Pancreas (tissue), 10 donors: ENCODE measurements around the gene POFUT2. TPM values are rescaled to one million over a fixed set of nuclear protein-coding genes. Genes with fewer than 3 reads are reported as not detected.

Experiments
- ATAC-seq, 4 donors: fragments of 200-7000 bp; cut with Tn5 transposase; one replicate each; pipeline versions ENCODE4 v1.8.0 to v1.9.1; 2020; ENCODE audit warnings: mild to moderate bottlenecking in 4 of 4, moderate library complexity in 4 of 4
- DNase-seq, 6 donors: peaks; one replicate each; pipeline ENCODE4 v3.0.0-alpha.2; 2020
- FAIRE-seq: peaks from 2 replicates; lab custom pipeline; 2012; peaks lifted over from hg19 to GRCh38; lab: Jason Lieb, UNC
- H3K27ac ChIP-seq, 4 donors: fragments of 200-600 bp; sonication (generic); 1 replicate in 3 of 4; 2 replicates in 1 of 4; pipeline versions ENCODE4 v1.5.0 to v1.8.0; 2020
- H3K27me3 ChIP-seq, 4 donors: fragments of 200-600 bp; one replicate each; pipeline ENCODE4 v1.8.0; 2021
- H3K36me3 ChIP-seq, 3 donors: fragments of 200-600 bp; sonication (generic) in 1 of 3; one replicate each; pipeline versions ENCODE4 v1.5.0 to v1.8.0; 2020 to 2021
- H3K4me1 ChIP-seq, 3 donors: fragments of 200-600 bp; one replicate each; pipeline ENCODE4 v1.8.0; 2021
- H3K4me3 ChIP-seq, 4 donors: fragments of 200-600 bp; sonication (generic) in 2 of 4; one replicate each; pipeline versions ENCODE4 v1.5.0 to v1.8.0; 2020 to 2021
- H3K9me3 ChIP-seq, 4 donors: fragments of 200-600 bp; one replicate each; pipeline ENCODE4 v1.8.0; 2021
- CTCF ChIP-seq, 4 donors: fragments of 200-600 bp; sonication (generic) in 3 of 4; IDR thresholded peaks; one replicate each; pipeline versions ENCODE4 v1.5.0 to v1.8.0; 2021; ENCODE audit warnings: antibody characterized with exemption in 4 of 4
- WGBS, 2 donors: extraction: QIAGEN DNeasy Blood & Tissue Kit; methylation state at CpG; one replicate each; pipeline ENCODE4 v1.1.7; 2013; 5-methylcytosine and 5-hydroxymethylcytosine counted together
- intact Hi-C, 3 donors: fragments of 100-400 bp; cut with DNase I; formaldehyde crosslinking; loops; one replicate each; pipeline versions ENCODE4 v1.11.1 to v1.14.2; 2022
- polyA plus RNA-seq, 2 donors: library from polyadenylated mRNA; stranded (reverse); fragments of 200-250 nt; gene quantifications; one replicate each; pipeline ENCODE4 v1.2.3, GENCODE V29; 2013
- total RNA-seq, 6 donors: library from RNA; stranded (reverse); fragmentation: NEBNext Ultra II Directional in 4 of 6; extraction: Animal tissue kit (Norgen Biotek cat#: 25700) in 4 of 6; gene quantifications; one replicate each; pipeline versions ENCODE4 v1.2.1 to v1.2.4, GENCODE V29; 2021 to 2023
- donor health status: healthy with polysubstance abuse.
- donor health status: DM: no; HTN: no; CAD: no; lungs with moderate emphysema.
- donor health status: DM: no; HTN: no; CAD: no.
- donor health status: control.
- donor health status: control.
- donor health status: Bipolar disorder and iron deficiency.
- donor health status: DM: yes; HTN: yes; CAD: no.
- donor health status: DM: no; HTN: no; CAD: no.
- donor health status: DM: no; HTN: no; CAD: no.
- donor health status: DM: yes; HTN: yes; CAD: no.

Gene POFUT2
- total and polyA plus RNA-seq, 8 donors = 10.1 to 46.9 (median 16.3) TPM

GRCh38 chr21:45304476-45304830 is 16.8 kb upstream of the POFUT2 start:
- Histone ChIP-seq H3K36me3 (no peaks in the 10 kb centered on the region), H3K27ac (peak overlapping the region in 2 of 4 donors; percentile 82 to 86), H3K4me1 (peaks cover 3 to 7% (median 4%) of the 10 kb centered on the region in 3 donors), H3K4me3 (no peak overlapping the region), H3K9me3 (no peaks in the 10 kb centered on the region), H3K27me3 (peaks cover 0 to 3% (median 0%) of the 10 kb centered on the region in 4 donors)
- DNase-seq (peak in 1 of 6 donors; percentile 30), ATAC-seq (no peak), FAIRE-seq (no peak)
- intact Hi-C loops = loop anchor here in 1 of 3 donors (5.0 kb wide), 1 partner anchor 123 kb away; no protein-coding TSS in a partner anchor
- TF ChIP-seq CTCF (IDR thresholded peaks at IDR 0.05) = no peak
- WGBS, 2 donors = 47 to 57% methylated on average over 6 of the region's 6 CpGs

GRCh38 chr21:45303751-45304475 is 16.2 kb upstream of the POFUT2 start:
- Histone ChIP-seq H3K27me3 (no peaks in the 10 kb centered on the region), H3K27ac (peak overlapping the region in 1 of 4 donors; percentile 86), H3K9me3 (no peaks in the 10 kb centered on the region), H3K36me3 (no peaks in the 10 kb centered on the region), H3K4me1 (peaks cover 3 to 7% (median 4%) of the 10 kb centered on the region in 3 donors), H3K4me3 (no peak overlapping the region)
- intact Hi-C loops = loop anchor here in 1 of 3 donors (5.0 kb wide), 1 partner anchor 123 kb away; no protein-coding TSS in a partner anchor
- TF ChIP-seq CTCF (IDR thresholded peaks at IDR 0.05) = no peak
- ATAC-seq = no peak
- no peak for FAIRE-seq
- 51 to 69% methylated on average over 19 of the region's 19 CpGs for WGBS, 2 donors
- DNase-seq = peak in 1 of 6 donors; percentile 52

GRCh38 chr21:45303091-45303615 is 15.5 kb upstream of the POFUT2 start:
- no peaks in the 10 kb centered on the region for H3K9me3 ChIP-seq
- FAIRE-seq = no peak
- TF ChIP-seq CTCF (IDR thresholded peaks at IDR 0.05) = no peak
- H3K4me3 ChIP-seq = no peak overlapping the region
- intact Hi-C loops = loop anchor here in 1 of 3 donors (5.0 kb wide), 1 partner anchor 124 kb away; no protein-coding TSS in a partner anchor
- 68 to 78% methylated on average over 20 to 21 of the region's 21 CpGs for WGBS, 2 donors
- no peak overlapping the region for H3K27ac ChIP-seq
- peak in 1 of 6 donors; percentile 49 for DNase-seq
- no peaks in the 10 kb centered on the region for H3K27me3 ChIP-seq
- H3K4me1 ChIP-seq = peaks cover 1 to 7% (median 4%) of the 10 kb centered on the region in 3 donors
- H3K36me3 ChIP-seq = no peaks in the 10 kb centered on the region
- ATAC-seq = no peak

- intact Hi-C loops = loop anchor here in 1 of 3 donors (5.0 kb wide), 1 partner anchor 125 kb away; no protein-coding TSS in a partner anchor
- TF ChIP-seq CTCF (IDR thresholded peaks at IDR 0.05) = no peak
- Histone ChIP-seq H3K27me3 (no peaks in the 10 kb centered on the region), H3K27ac (peak overlapping the region in 2 of 4 donors; percentile 24 to 60), H3K4me1 (peaks cover 0 to 7% (median 4%) of the 10 kb centered on the region in 3 donors), H3K36me3 (no peaks in the 10 kb centered on the region), H3K4me3 (no peak overlapping the region), H3K9me3 (no peaks in the 10 kb centered on the region)
- WGBS, 2 donors = 63 to 70% methylated on average over 52 to 54 of the region's 54 CpGs
- DNase-seq (peak in 2 of 6 donors; percentile 17 to 58), ATAC-seq (peak in 2 of 4 donors; percentile 14 to 17), FAIRE-seq (no peak)
Measured at GRCh38 chr21:45302082-45303061, 14.7 kb upstream of the POFUT2 start.
